Activated CD8-positive, alpha-beta T cell treated with anti-CD3 and anti-CD28 coated beads for 36 hours (primary cell): ENCODE measurements around the gene GRAMD1B. TPM values are rescaled to one million over a fixed set of nuclear protein-coding genes. Genes with fewer than 3 reads are reported as not detected.

ENCODE experiments used
- ATAC-seq: fragments of 200-7000 bp; cut with Tn5 transposase; one replicate; pipeline ENCODE4 v1.10.0; 2021; ENCODE audit warnings: mild to moderate bottlenecking, moderate library complexity
- CTCF ChIA-PET: fragments of 350-600 bp; sonication (Branson Sonifier 250); formaldehyde crosslinking; loops from one replicate; lab custom pipeline; 2021; ENCODE audit warnings: antibody characterized with exemption; lab: Charles Lee
- POLR2A ChIA-PET: fragments of 350-600 bp; sonication (Branson Sonifier 250); formaldehyde crosslinking; loops from one replicate; lab custom pipeline; 2021; ENCODE audit warnings: antibody characterized with exemption; lab: Charles Lee
- DNase-seq: peaks from one replicate; pipeline ENCODE4 v3.0.0-alpha.2; 2020
- H3K27ac Mint-ChIP-seq: one replicate; pipeline ENCODE4 v1.8.0; 2021; ENCODE audit warnings: mild to moderate bottlenecking, mixed read lengths
- H3K27me3 Mint-ChIP-seq: one replicate; pipeline ENCODE4 v1.8.0; 2021; ENCODE audit warnings: mixed read lengths
- H3K36me3 Mint-ChIP-seq: one replicate; pipeline ENCODE4 v1.8.0; 2021; ENCODE audit warnings: low read depth, mixed read lengths
- H3K4me1 Mint-ChIP-seq: one replicate; pipeline ENCODE4 v1.8.0; 2021; ENCODE audit warnings: low read depth, mixed read lengths
- H3K4me3 Mint-ChIP-seq: one replicate; pipeline ENCODE4 v1.8.0; 2021; ENCODE audit warnings: mild to moderate bottlenecking, moderate library complexity, mixed read lengths
- H3K9me3 Mint-ChIP-seq: one replicate; pipeline ENCODE4 v1.8.0; 2021; ENCODE audit warnings: mixed read lengths
- CTCF ChIP-seq: fragments of 200-600 bp; IDR thresholded peaks from one replicate; pipeline ENCODE4 v1.8.0; 2022; ENCODE audit warnings: antibody characterized with exemption, mild to moderate bottlenecking
- intact Hi-C: fragments of 100-400 bp; cut with micrococcal nuclease; formaldehyde crosslinking; loops from one replicate; pipeline ENCODE4 v1.10.0; 2022
- total RNA-seq, 2 experiments: library from RNA; stranded (reverse); gene quantifications; one replicate each; pipeline ENCODE4 v1.2.3, GENCODE V29; 2021

GRAMD1B gene
- 10 to 100 TPM; 15.4 to 16.2 TPM for total RNA-seq

GRCh38 chr11:123429913-123430720 is at the start of gene GRAMD1B:
Gene GRAMD1B, plus strand, starts transcription at chr11:123430269. Its CDS starts 524 bp downstream, at chr11:123430793.
- POLR2A ChIA-PET, result interaction anchor here (1.4 kb wide), 1 partner anchor 73 kb away, joined by 5 read pairs; no protein-coding TSS in a partner anchor
- H3K4me1 Mint-ChIP-seq, result peaks cover 29% of the 10 kb centered on the region

GRCh38 chr11:123381149-123381548 is 48.9 kb upstream of the GRAMD1B start:
- ATAC-seq (no peak), DNase-seq (no peak)
- TF ChIP-seq CTCF, result no peak
- H3K27ac Mint-ChIP-seq, result no peak overlapping the region
- no peaks in the 10 kb centered on the region for H3K36me3 Mint-ChIP-seq
- H3K27me3 Mint-ChIP-seq, result peaks cover 5% of the 10 kb centered on the region
- CTCF ChIA-PET, result interaction anchor here (1.0 to 3.1 kb wide), 9 partner anchors 9 to 80 kb away, joined by 3 to 16 read pairs (median 6); no protein-coding TSS in a partner anchor
- POLR2A ChIA-PET, result interaction anchor here (0.6 to 1.8 kb wide), 6 partner anchors 23 to 762 kb away, joined by 3 to 17 read pairs (median 4); no protein-coding TSS in a partner anchor
- H3K4me3 Mint-ChIP-seq, result no peak overlapping the region
- intact Hi-C loops, result loop anchor here (2.0 kb wide), 1 partner anchor 24 kb away; no protein-coding TSS in a partner anchor
- H3K4me1 Mint-ChIP-seq, result peaks cover 16% of the 10 kb centered on the region
- H3K9me3 Mint-ChIP-seq, result no peaks in the 10 kb centered on the region

More at GRCh38 chr11:123429913-123430720, at the start of gene GRAMD1B:
- no peak for TF ChIP-seq CTCF
- intact Hi-C loops, result no loop called here
- DNase-seq (peak; percentile 87), ATAC-seq (peak; percentile 79)
- Mint-ChIP-seq H3K36me3 (peaks cover 10% of the 10 kb centered on the region), H3K4me3 (peak within 1 kb of the TSS; percentile 82), H3K9me3 (no peaks in the 10 kb centered on the region), H3K27ac (peak within 1 kb of the TSS; percentile 81), H3K27me3 (no peaks in the 10 kb centered on the region)
- CTCF ChIA-PET, result interaction anchor here (0.9 to 5.9 kb wide), 6 partner anchors 23 to 376 kb away, joined by 3 to 38 read pairs (median 6); no protein-coding TSS in a partner anchor

GRCh38 chr11:123381817-123382554 is 48.1 kb upstream of the GRAMD1B start:
- H3K4me1 Mint-ChIP-seq, result peaks cover 16% of the 10 kb centered on the region
- intact Hi-C loops, result loop anchor here (2.0 kb wide), 2 partner anchors 25 to 79 kb away; no protein-coding TSS in a partner anchor
- no peaks in the 10 kb centered on the region for H3K9me3 Mint-ChIP-seq
- ATAC-seq (peak; percentile 91), DNase-seq (peak; percentile 83)
- POLR2A ChIA-PET, result interaction anchor here (0.6 to 1.8 kb wide), 8 partner anchors 25 to 762 kb away, joined by 3 to 17 read pairs (median 3); no protein-coding TSS in a partner anchor
- H3K27me3 Mint-ChIP-seq, result peaks cover 3% of the 10 kb centered on the region
- H3K36me3 Mint-ChIP-seq, result no peaks in the 10 kb centered on the region
- CTCF ChIA-PET, result interaction anchor here (1.0 to 3.1 kb wide), 10 partner anchors 9 to 97 kb away, joined by 3 to 16 read pairs (median 5); no protein-coding TSS in a partner anchor
- H3K27ac Mint-ChIP-seq, result no peak overlapping the region
- no peak for TF ChIP-seq CTCF
- H3K4me3 Mint-ChIP-seq, result peak overlapping the region; percentile 52

GRCh38 chr11:123382555-123383074 is 47.5 kb upstream of the GRAMD1B start:
- ATAC-seq (no peak), DNase-seq (peak; percentile 36)
- Mint-ChIP-seq H3K27me3 (no peaks in the 10 kb centered on the region), H3K4me1 (peaks cover 16% of the 10 kb centered on the region), H3K4me3 (peak overlapping the region; percentile 52), H3K9me3 (no peaks in the 10 kb centered on the region), H3K36me3 (no peaks in the 10 kb centered on the region), H3K27ac (no peak overlapping the region)
- ChIA-PET POLR2A (interaction anchor here (0.7 to 1.8 kb wide), 8 partner anchors 25 to 319 kb away, joined by 3 to 17 read pairs (median 3); no protein-coding TSS in a partner anchor), CTCF (interaction anchor here (1.1 to 3.1 kb wide), 7 partner anchors 10 to 96 kb away, joined by 3 to 16 read pairs (median 5); no protein-coding TSS in a partner anchor)
- no peak for TF ChIP-seq CTCF
- intact Hi-C loops, result loop anchor here (2.0 kb wide), 1 partner anchor 80 kb away; no protein-coding TSS in a partner anchor
